Neural progenitor cell (in vitro differentiated cells): ENCODE data around the gene ANAPC5. TPM values are rescaled to one million over a fixed set of nuclear protein-coding genes. Genes with fewer than 3 reads are reported as not detected.

ENCODE experiments used
- DNase-seq: peaks from one replicate; pipeline ENCODE4 v3.0.0-alpha.2; 2016; ENCODE audit warnings: low spot score
- H2AFZ ChIP-seq: fragments of 200-600 bp; sonication (generic); replicated peaks from 2 replicates; pipeline ENCODE4 v1.6.1; 2016; ENCODE audit warnings: antibody characterized with exemption
- H3F3A ChIP-seq: fragments of 200-600 bp; sonication (generic); 2 replicates; pipeline ENCODE4 v1.6.1; 2016; ENCODE audit warnings: antibody characterized with exemption, low read depth
- H3K27ac ChIP-seq: fragments of 200-600 bp; sonication (generic); 2 replicates; pipeline ENCODE4 v1.5.1; 2016; ENCODE audit warnings: mild to moderate bottlenecking
- H3K27me3 ChIP-seq: fragments of 200-600 bp; sonication (generic); 2 replicates; pipeline ENCODE4 v1.6.1; 2016; ENCODE audit warnings: mild to moderate bottlenecking, moderate library complexity
- H3K36me3 ChIP-seq: fragments of 200-600 bp; sonication (generic); 2 replicates; pipeline ENCODE4 v1.5.1; 2016
- H3K4me1 ChIP-seq: fragments of 200-600 bp; sonication (generic); 2 replicates; pipeline ENCODE4 v1.6.1; 2016; ENCODE audit warnings: mixed run types
- H3K4me2 ChIP-seq: fragments of 200-600 bp; sonication (generic); 2 replicates; pipeline ENCODE4 v1.6.1; 2016
- H3K4me3 ChIP-seq: fragments of 200-600 bp; sonication (generic); 2 replicates; pipeline ENCODE4 v1.5.1; 2016
- H3K79me2 ChIP-seq: fragments of 200-600 bp; sonication (generic); 2 replicates; pipeline ENCODE4 v1.6.1; 2016; ENCODE audit warnings: low read depth
- H3K9ac ChIP-seq: fragments of 200-600 bp; sonication (generic); 2 replicates; pipeline ENCODE4 v1.6.1; 2016
- H3K9me3 ChIP-seq: fragments of 200-600 bp; sonication (generic); 2 replicates; pipeline ENCODE4 v1.5.1; 2016; ENCODE audit warnings: low read depth
- H4K20me1 ChIP-seq: fragments of 200-600 bp; sonication (generic); 2 replicates; pipeline ENCODE4 v1.6.1; 2016; ENCODE audit warnings: low read depth
- H3K27ac Mint-ChIP-seq: 3 replicates; pipeline ENCODE4 v1.8.0; 2021; ENCODE audit warnings: mixed read lengths
- H3K27me3 Mint-ChIP-seq: 2 replicates; pipeline ENCODE4 v1.8.0; 2022; ENCODE audit warnings: low read depth, mild to moderate bottlenecking, inconsistent platforms, moderate library complexity, mixed read lengths; ENCODE audit not compliant: insufficient read depth
- H3K36me3 Mint-ChIP-seq: 3 replicates; pipeline ENCODE4 v1.8.0; 2021; ENCODE audit warnings: mixed read lengths
- H3K4me1 Mint-ChIP-seq: 3 replicates; pipeline ENCODE4 v1.8.0; 2021; ENCODE audit warnings: mixed read lengths
- H3K4me3 Mint-ChIP-seq: 3 replicates; pipeline ENCODE4 v1.8.0; 2021; ENCODE audit warnings: mild to moderate bottlenecking, moderate library complexity, mixed read lengths
- H3K9me3 Mint-ChIP-seq: 3 replicates; pipeline ENCODE4 v1.8.0; 2020; ENCODE audit warnings: mixed read lengths
- CTCF ChIP-seq: fragments of 200-600 bp; sonication (generic); IDR thresholded peaks from 2 replicates; pipeline ENCODE4 v1.5.1; 2017; ENCODE audit warnings: antibody characterized with exemption, mild to moderate bottlenecking
- EZH2 ChIP-seq: fragments of 200-600 bp; sonication (generic); IDR thresholded peaks from 2 replicates; pipeline ENCODE4 v1.6.1; 2017; ENCODE audit warnings: antibody characterized with exemption, mild to moderate bottlenecking, moderate library complexity
- EZH2phosphoT487 ChIP-seq: fragments of 200-600 bp; sonication (generic); IDR thresholded peaks from 2 replicates; pipeline ENCODE4 v1.6.1; 2017; ENCODE audit warnings: antibody characterized with exemption
- total RNA-seq: library from RNA; depleted of rRNA; stranded (reverse); fragments of >200 nt; gene quantifications from 2 replicates; pipeline ENCODE4 v1.2.3, GENCODE V29; 2015; ENCODE audit warnings: low replicate concordance

ANAPC5 gene
- total RNA-seq, 1 donor from 2014 or later, result 190 TPM

DNA sequence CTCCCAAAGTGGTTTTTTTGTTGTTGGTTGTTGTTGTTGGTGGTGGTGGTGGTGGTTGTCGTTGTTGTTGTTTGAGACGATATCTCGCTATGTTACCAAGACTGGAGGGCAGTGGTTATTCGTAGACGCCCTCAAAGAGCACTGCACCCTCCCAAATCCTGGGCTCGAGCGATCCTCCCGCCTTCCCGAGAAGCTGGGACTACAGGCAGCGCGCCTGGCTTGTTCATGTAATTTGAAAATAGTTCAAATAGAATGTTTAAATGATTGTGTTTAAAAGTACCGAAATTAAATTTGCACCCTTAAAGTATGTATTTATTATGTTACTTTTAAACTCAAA, 439 bp upstream of the ANAPC5 start:
- no peak overlapping the region for H3K27ac ChIP-seq

GRCh38 chr12:121346747-121347146, 5.5 kb downstream of the ANAPC5 start:
- Mint-ChIP-seq H3K4me3 (no peak overlapping the region), H3K9me3 (no peaks in the 10 kb centered on the region), H3K36me3 (peaks cover 15% of the 10 kb centered on the region), H3K27ac (no peak overlapping the region), H3K27me3 (no peaks in the 10 kb centered on the region), H3K4me1 (peaks cover 3% of the 10 kb centered on the region)
- no peak overlapping the region for H3K4me2 ChIP-seq
- TF ChIP-seq EZH2phosphoT487 (no peak), CTCF (no peak), EZH2 (no peak)
- no peaks in the 10 kb centered on the region for H3K4me1 ChIP-seq
- no peak for DNase-seq
- H3K9me3 ChIP-seq, result no peaks in the 10 kb centered on the region
- peaks cover 8% of the 10 kb centered on the region for H3K36me3 ChIP-seq
- peaks cover 4% of the 10 kb centered on the region for H3F3A ChIP-seq
- H3K79me2 ChIP-seq, result peaks cover 40% of the 10 kb centered on the region
- H4K20me1 ChIP-seq, result no peaks in the 10 kb centered on the region
- H2AFZ ChIP-seq, result no peak overlapping the region
- H3K9ac ChIP-seq, result peak overlapping the region; percentile 6
- no peak overlapping the region for H3K27ac ChIP-seq
- H3K4me3 ChIP-seq, result no peak overlapping the region
- H3K27me3 ChIP-seq, result no peaks in the 10 kb centered on the region

More for the DNA sequence above, 439 bp upstream of the ANAPC5 start:
- H3K9me3 Mint-ChIP-seq, result no peaks in the 10 kb centered on the region
- Histone ChIP-seq H3K4me1 (peaks cover 4% of the 10 kb centered on the region), H3F3A (peaks cover 17% of the 10 kb centered on the region), H3K36me3 (no peaks in the 10 kb centered on the region), H4K20me1 (no peaks in the 10 kb centered on the region), H2AFZ (peak overlapping the region; percentile 34), H3K4me3 (peak overlapping the region; percentile 74), H3K79me2 (peaks cover 41% of the 10 kb centered on the region), H3K4me2 (peak overlapping the region; percentile 74), H3K9me3 (no peaks in the 10 kb centered on the region), H3K27me3 (no peaks in the 10 kb centered on the region), H3K9ac (no peak overlapping the region)
- peak overlapping the region; percentile 96 for H3K27ac Mint-ChIP-seq
- peaks cover 2% of the 10 kb centered on the region for H3K36me3 Mint-ChIP-seq
- H3K4me1 Mint-ChIP-seq, result peaks cover 11% of the 10 kb centered on the region
- H3K27me3 Mint-ChIP-seq, result peaks cover 3% of the 10 kb centered on the region
- DNase-seq, result peak; percentile 82
- H3K4me3 Mint-ChIP-seq, result peak overlapping the region; percentile 99
- TF ChIP-seq EZH2phosphoT487 (no peak), EZH2 (no peak), CTCF (no peak)

GRCh38 chr12:121345151-121345815, 6.9 kb downstream of the ANAPC5 start:
- H3K36me3 Mint-ChIP-seq, result peaks cover 18% of the 10 kb centered on the region
- Histone ChIP-seq H3K27ac (no peak overlapping the region), H3K27me3 (no peaks in the 10 kb centered on the region)

More at GRCh38 chr12:121345151-121345815, 6.9 kb downstream of the ANAPC5 start:
- H3K4me1 Mint-ChIP-seq, result no peaks in the 10 kb centered on the region
- H3K9ac ChIP-seq, result no peak overlapping the region
- H3K9me3 ChIP-seq, result no peaks in the 10 kb centered on the region
- peaks cover 13% of the 10 kb centered on the region for H3K36me3 ChIP-seq
- H4K20me1 ChIP-seq, result no peaks in the 10 kb centered on the region
- no peak for DNase-seq
- no peak for TF ChIP-seq EZH2phosphoT487
- TF ChIP-seq CTCF, result no peak
- no peak for TF ChIP-seq EZH2
- no peak overlapping the region for H2AFZ ChIP-seq
- H3F3A ChIP-seq, result no peaks in the 10 kb centered on the region
- no peaks in the 10 kb centered on the region for H3K27me3 Mint-ChIP-seq
- H3K4me3 ChIP-seq, result no peak overlapping the region
- no peak overlapping the region for H3K4me2 ChIP-seq
- no peaks in the 10 kb centered on the region for H3K4me1 ChIP-seq
- peaks cover 25% of the 10 kb centered on the region for H3K79me2 ChIP-seq
- no peak overlapping the region for H3K4me3 Mint-ChIP-seq
- H3K27ac Mint-ChIP-seq, result no peak overlapping the region
- H3K9me3 Mint-ChIP-seq, result no peaks in the 10 kb centered on the region
